HEK293 (cell line): ENCODE measurements around the gene TSHZ2.

ENCODE experiments used
- BCL6B ChIP-seq: fragments of 450-650 bp; formaldehyde crosslinking; IDR thresholded peaks from 2 replicates; pipeline ENCODE4 v1.5.1; 2017; ENCODE audit warnings: missing biosample characterization, missing genetic modification characterization
- GLI4 ChIP-seq: fragments of 450-650 bp; formaldehyde crosslinking; IDR thresholded peaks from 2 replicates; pipeline ENCODE4 v1.5.1; 2016; ENCODE audit warnings: missing biosample characterization, missing genetic modification characterization
- TSHZ1 ChIP-seq: fragments of 450-650 bp; formaldehyde crosslinking; IDR thresholded peaks from 2 replicates; pipeline ENCODE4 v1.5.1; 2016; ENCODE audit warnings: missing biosample characterization, missing genetic modification characterization, borderline replicate concordance
- ZNF138 ChIP-seq: fragments of 450-650 bp; formaldehyde crosslinking; IDR thresholded peaks from 2 replicates; pipeline ENCODE4 v1.5.1; 2016; ENCODE audit warnings: missing biosample characterization, missing genetic modification characterization, borderline replicate concordance
- ZNF16 ChIP-seq: fragments of 450-650 bp; formaldehyde crosslinking; IDR thresholded peaks from 2 replicates; pipeline ENCODE4 v1.5.1; 2016; ENCODE audit warnings: low read depth, missing biosample characterization, missing genetic modification characterization
- ZNF169 ChIP-seq: fragments of 450-650 bp; formaldehyde crosslinking; IDR thresholded peaks from 2 replicates; pipeline ENCODE4 v1.5.1; 2016; ENCODE audit warnings: missing biosample characterization, missing genetic modification characterization
- ZNF175 ChIP-seq: fragments of 450-650 bp; formaldehyde crosslinking; IDR thresholded peaks from 2 replicates; pipeline ENCODE4 v1.5.1; 2016; ENCODE audit warnings: missing biosample characterization, missing genetic modification characterization
- ZNF211 ChIP-seq: fragments of 450-650 bp; formaldehyde crosslinking; IDR thresholded peaks from 2 replicates; pipeline ENCODE4 v1.5.1; 2016; ENCODE audit warnings: low read depth, missing biosample characterization, missing genetic modification characterization
- TF ChIP-seq, protein P1 (sequence below): fragments of 450-650 bp; formaldehyde crosslinking; IDR thresholded peaks from 2 replicates; pipeline ENCODE4 v1.5.1; 2016; ENCODE audit warnings: missing biosample characterization, missing genetic modification characterization

DNA sequence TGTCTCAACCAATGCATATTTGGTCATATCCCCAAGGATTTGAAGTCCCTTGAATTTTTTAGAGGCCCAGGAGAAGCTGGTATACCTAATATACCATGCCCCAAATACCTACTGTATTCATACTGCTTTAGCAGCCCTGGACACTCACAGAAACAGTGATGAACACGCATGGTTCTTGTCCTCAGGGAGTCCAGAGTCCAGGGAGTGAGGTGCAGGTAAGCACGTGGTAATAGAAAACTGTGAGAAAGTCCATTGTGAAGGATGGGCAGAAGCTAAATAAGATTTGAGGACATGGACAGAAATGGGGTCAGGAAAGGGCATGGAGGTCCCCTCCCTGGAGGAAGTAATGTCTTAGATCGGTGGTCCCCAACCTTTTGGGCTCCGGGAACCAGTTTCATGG is 85.4 kb downstream of the TSHZ2 start:
- TF ChIP-seq, protein P1, sequence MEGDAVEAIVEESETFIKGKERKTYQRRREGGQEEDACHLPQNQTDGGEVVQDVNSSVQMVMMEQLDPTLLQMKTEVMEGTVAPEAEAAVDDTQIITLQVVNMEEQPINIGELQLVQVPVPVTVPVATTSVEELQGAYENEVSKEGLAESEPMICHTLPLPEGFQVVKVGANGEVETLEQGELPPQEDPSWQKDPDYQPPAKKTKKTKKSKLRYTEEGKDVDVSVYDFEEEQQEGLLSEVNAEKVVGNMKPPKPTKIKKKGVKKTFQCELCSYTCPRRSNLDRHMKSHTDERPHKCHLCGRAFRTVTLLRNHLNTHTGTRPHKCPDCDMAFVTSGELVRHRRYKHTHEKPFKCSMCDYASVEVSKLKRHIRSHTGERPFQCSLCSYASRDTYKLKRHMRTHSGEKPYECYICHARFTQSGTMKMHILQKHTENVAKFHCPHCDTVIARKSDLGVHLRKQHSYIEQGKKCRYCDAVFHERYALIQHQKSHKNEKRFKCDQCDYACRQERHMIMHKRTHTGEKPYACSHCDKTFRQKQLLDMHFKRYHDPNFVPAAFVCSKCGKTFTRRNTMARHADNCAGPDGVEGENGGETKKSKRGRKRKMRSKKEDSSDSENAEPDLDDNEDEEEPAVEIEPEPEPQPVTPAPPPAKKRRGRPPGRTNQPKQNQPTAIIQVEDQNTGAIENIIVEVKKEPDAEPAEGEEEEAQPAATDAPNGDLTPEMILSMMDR (tag by site-specific recombination), result no peak
- TF ChIP-seq ZNF211 (tag by site-specific recombination) (no peak), ZNF169 (tag by site-specific recombination) (no peak), ZNF16 (tag by site-specific recombination) (no peak), GLI4 (no peak), TSHZ1 (tag by site-specific recombination) (no peak), ZNF138 (tag by site-specific recombination) (no peak), BCL6B (tag by site-specific recombination) (no peak), ZNF175 (tag by site-specific recombination) (no peak)
